B cell (primary cell): ENCODE results near the gene CLEC10A. TPM values are rescaled to one million over a fixed set of nuclear protein-coding genes. Genes with fewer than 3 reads are reported as not detected.

Experiments used
- ATAC-seq: fragments of 200-7000 bp; cut with Tn5 transposase; one replicate; pipeline ENCODE4 v1.10.0; 2021; ENCODE audit warnings: low read depth, mild to moderate bottlenecking, moderate number of reproducible peaks, moderate library complexity
- CTCF ChIA-PET: fragments of 350-600 bp; sonication (Branson Sonifier 250); formaldehyde crosslinking; loops from one replicate; lab custom pipeline; 2021; ENCODE audit warnings: antibody characterized with exemption, inconsistent platforms; lab: Charles Lee
- POLR2A ChIA-PET: fragments of 350-600 bp; sonication (Branson Sonifier 250); formaldehyde crosslinking; loops from one replicate; lab custom pipeline; 2021; ENCODE audit warnings: antibody characterized with exemption; lab: Charles Lee
- DNase-seq: peaks from one replicate; pipeline ENCODE4 v3.0.0; 2013
- H2AFZ ChIP-seq: 2 replicates; pipeline ENCODE4 v1.6.1; 2012; ENCODE audit warnings: mild to moderate bottlenecking, low read depth, low read length; ENCODE audit not compliant: insufficient read depth, poor library complexity, severe bottlenecking
- H3K27ac ChIP-seq, 2 donors: 1 replicate in 1 of 2; 2 replicates in 1 of 2; pipeline ENCODE4 v1.5.1; 2012 to 2013; ENCODE audit warnings: low read length in 2 of 2, mild to moderate bottlenecking in 2 of 2, moderate library complexity in 1 of 2
- H3K27me3 ChIP-seq, 4 experiments: fragments of 200-600 bp in 1 of 4; sonication (generic) in 1 of 4; replicated peaks in 1 of 4; 1 replicate in 2 of 4; 2 replicates in 2 of 4; pipeline versions ENCODE4 v1.6.1 to v1.7.0; 2013 to 2016; ENCODE audit warnings: low read length in 3 of 4, mild to moderate bottlenecking in 2 of 4, mixed read lengths in 1 of 4, moderate library complexity in 1 of 4; ENCODE audit not compliant: insufficient read depth in 4 of 4, control insufficient read depth in 3 of 4; ENCODE audit errors: control extremely low read depth in 1 of 4
- H3K36me3 ChIP-seq, 2 experiments: replicated peaks in 1 of 2; 1 replicate in 1 of 2; 2 replicates in 1 of 2; pipeline versions ENCODE4 v1.6.1 to v1.7.1; 2013; ENCODE audit warnings: low read length in 1 of 2; ENCODE audit not compliant: insufficient read depth in 2 of 2, control insufficient read depth in 1 of 2; ENCODE audit errors: control extremely low read depth in 1 of 2, extremely low read depth in 1 of 2
- H3K4me1 ChIP-seq, 2 donors: fragments of 200-600 bp in 1 of 2; sonication (generic) in 1 of 2; 1 replicate in 1 of 2; 2 replicates in 1 of 2; pipeline versions ENCODE4 v1.5.1 to v1.6.1; 2013 to 2017; ENCODE audit warnings: low read length in 2 of 2; ENCODE audit not compliant: control insufficient read depth in 2 of 2, insufficient read depth in 2 of 2
- H3K4me2 ChIP-seq: replicated peaks from 2 replicates; pipeline ENCODE3; 2012; ENCODE audit warnings: mild to moderate bottlenecking, low read depth, low read length; ENCODE audit not compliant: poor library complexity, severe bottlenecking
- H3K4me3 ChIP-seq, 5 experiments: fragments of 200-600 bp in 1 of 5; sonication (generic) in 1 of 5; 1 replicate in 3 of 5; 2 replicates in 2 of 5; pipeline versions ENCODE4 v1.5.1 to v1.7.0; 2011 to 2016; ENCODE audit warnings: low read length in 4 of 5, mild to moderate bottlenecking in 4 of 5, low read depth in 2 of 5, control low read depth in 1 of 5, moderate library complexity in 1 of 5; ENCODE audit not compliant: insufficient read depth in 1 of 5; ENCODE audit errors: control extremely low read depth in 1 of 5, extremely low read depth in 1 of 5
- H3K79me2 ChIP-seq: fragments of 200-600 bp; sonication (generic); one replicate; pipeline ENCODE4 v1.6.0; 2016; ENCODE audit warnings: low read length; ENCODE audit not compliant: control insufficient read depth, insufficient read depth
- H3K9ac ChIP-seq: fragments of 200-600 bp; sonication (generic); 2 replicates; pipeline ENCODE4 v1.6.1; 2017; ENCODE audit warnings: mild to moderate bottlenecking, low read length, moderate library complexity
- H3K9me3 ChIP-seq, 3 donors: one replicate each; pipeline versions ENCODE4 v1.6.1 to v1.7.1; 2013; ENCODE audit warnings: low read length in 2 of 3; ENCODE audit not compliant: control insufficient read depth in 2 of 3, insufficient read depth in 1 of 3; ENCODE audit errors: control extremely low read depth in 1 of 3
- H4K20me1 ChIP-seq: 2 replicates; pipeline ENCODE4 v1.6.0; 2012; ENCODE audit warnings: mild to moderate bottlenecking, low read length; ENCODE audit not compliant: insufficient read depth, control insufficient read depth, poor library complexity, severe bottlenecking
- H3K27ac Mint-ChIP-seq: one replicate; pipeline ENCODE4 v1.8.0; 2021; ENCODE audit warnings: mixed read lengths
- H3K27me3 Mint-ChIP-seq: one replicate; pipeline ENCODE4 v1.8.0; 2021; ENCODE audit warnings: mixed read lengths
- H3K4me1 Mint-ChIP-seq: one replicate; pipeline ENCODE4 v1.8.0; 2021; ENCODE audit warnings: mixed read lengths
- H3K4me3 Mint-ChIP-seq: one replicate; pipeline ENCODE4 v1.8.0; 2021; ENCODE audit warnings: mixed read lengths
- H3K9me3 Mint-ChIP-seq: one replicate; pipeline ENCODE4 v1.8.0; 2022; ENCODE audit warnings: mixed read lengths; ENCODE audit not compliant: insufficient read depth
- EZH2 ChIP-seq: IDR thresholded peaks from 2 replicates; pipeline ENCODE4 v1.6.1; 2012; ENCODE audit warnings: borderline replicate concordance, low read depth, mild to moderate bottlenecking, moderate library complexity, low read length; ENCODE audit not compliant: insufficient read depth, poor library complexity, severe bottlenecking
- WGBS: methylation state at CpG from one replicate; pipeline ENCODE4 v1.1.5; 2013; ENCODE audit warnings: missing lambda C conversion rate; ENCODE audit not compliant: insufficient coverage; 5-methylcytosine and 5-hydroxymethylcytosine counted together
- intact Hi-C: fragments of 100-400 bp; cut with micrococcal nuclease; formaldehyde crosslinking; loops from one replicate; pipeline ENCODE4 v1.10.0; 2022
- polyA plus RNA-seq: library from polyadenylated mRNA; depleted of rRNA; stranded (reverse); fragments of >200 nt; gene quantifications from 2 replicates; pipeline ENCODE4 v1.2.3, GENCODE V29; 2012
- total RNA-seq, 2 donors: library from RNA; stranded (reverse); fragments of 120-200 nt in 1 of 2; gene quantifications; 1 replicate in 1 of 2; 2 replicates in 1 of 2; pipeline versions ENCODE4 v1.2.3 to v1.2.4, GENCODE V29; 2013 to 2022
- TF ChIP-seq, protein P1 (sequence below): fragments of 200-600 bp; IDR thresholded peaks from one replicate; pipeline ENCODE4 v1.8.0; 2022; ENCODE audit warnings: antibody characterized with exemption, mild to moderate bottlenecking

The CLEC10A gene
- total and polyA plus RNA-seq, 2 donors (not counting 1 experiment from before 2014, with no cell fraction given) = 0.15 TPM; not detected in 1

- no peaks in the 10 kb centered on the region for H4K20me1 ChIP-seq
- H3K9ac ChIP-seq = no peak overlapping the region
- no peaks in the 10 kb centered on the region for H3K36me3 ChIP-seq
- no peaks in the 10 kb centered on the region for H3K79me2 ChIP-seq
- no peak overlapping the region for H3K4me3 ChIP-seq
- ATAC-seq = no peak
- H3K9me3 ChIP-seq = peaks cover 0 to 4% (median 0%) of the 10 kb centered on the region in 3 donors
- DNase-seq = no peak
- H3K9me3 Mint-ChIP-seq = no peaks in the 10 kb centered on the region
- no peak overlapping the region for H3K4me2 ChIP-seq
- CTCF ChIA-PET = interaction anchor here (2.1 kb wide), 1 partner anchor 38 kb away, joined by 6 read pairs; no protein-coding TSS in a partner anchor
- no peak overlapping the region for H2AFZ ChIP-seq
- H3K27me3 Mint-ChIP-seq = peaks cover 23% of the 10 kb centered on the region
- H3K4me1 ChIP-seq = peaks cover 33 to 34% of the 10 kb centered on the region in 2 donors
- peaks cover 0 to 6% (median 0%) of the 10 kb centered on the region in 4 experiments for H3K27me3 ChIP-seq
- no peak overlapping the region for H3K27ac ChIP-seq
- H3K27ac Mint-ChIP-seq = no peak overlapping the region
- peaks cover 32% of the 10 kb centered on the region for H3K4me1 Mint-ChIP-seq
- 70% methylated on average over 2 of the region's 13 CpGs for WGBS
- no peak for TF ChIP-seq EZH2
- TF ChIP-seq, protein P1, sequence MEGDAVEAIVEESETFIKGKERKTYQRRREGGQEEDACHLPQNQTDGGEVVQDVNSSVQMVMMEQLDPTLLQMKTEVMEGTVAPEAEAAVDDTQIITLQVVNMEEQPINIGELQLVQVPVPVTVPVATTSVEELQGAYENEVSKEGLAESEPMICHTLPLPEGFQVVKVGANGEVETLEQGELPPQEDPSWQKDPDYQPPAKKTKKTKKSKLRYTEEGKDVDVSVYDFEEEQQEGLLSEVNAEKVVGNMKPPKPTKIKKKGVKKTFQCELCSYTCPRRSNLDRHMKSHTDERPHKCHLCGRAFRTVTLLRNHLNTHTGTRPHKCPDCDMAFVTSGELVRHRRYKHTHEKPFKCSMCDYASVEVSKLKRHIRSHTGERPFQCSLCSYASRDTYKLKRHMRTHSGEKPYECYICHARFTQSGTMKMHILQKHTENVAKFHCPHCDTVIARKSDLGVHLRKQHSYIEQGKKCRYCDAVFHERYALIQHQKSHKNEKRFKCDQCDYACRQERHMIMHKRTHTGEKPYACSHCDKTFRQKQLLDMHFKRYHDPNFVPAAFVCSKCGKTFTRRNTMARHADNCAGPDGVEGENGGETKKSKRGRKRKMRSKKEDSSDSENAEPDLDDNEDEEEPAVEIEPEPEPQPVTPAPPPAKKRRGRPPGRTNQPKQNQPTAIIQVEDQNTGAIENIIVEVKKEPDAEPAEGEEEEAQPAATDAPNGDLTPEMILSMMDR = no peak
- H3K4me3 Mint-ChIP-seq = no peak overlapping the region
- POLR2A ChIA-PET = no interaction called here
- intact Hi-C loops = loop anchor here (5.0 kb wide), 1 partner anchor 33 kb away; no protein-coding TSS in a partner anchor
Observed at GRCh38 chr17:7098802-7099459, 18.9 kb upstream of the CLEC10A start.

DNA sequence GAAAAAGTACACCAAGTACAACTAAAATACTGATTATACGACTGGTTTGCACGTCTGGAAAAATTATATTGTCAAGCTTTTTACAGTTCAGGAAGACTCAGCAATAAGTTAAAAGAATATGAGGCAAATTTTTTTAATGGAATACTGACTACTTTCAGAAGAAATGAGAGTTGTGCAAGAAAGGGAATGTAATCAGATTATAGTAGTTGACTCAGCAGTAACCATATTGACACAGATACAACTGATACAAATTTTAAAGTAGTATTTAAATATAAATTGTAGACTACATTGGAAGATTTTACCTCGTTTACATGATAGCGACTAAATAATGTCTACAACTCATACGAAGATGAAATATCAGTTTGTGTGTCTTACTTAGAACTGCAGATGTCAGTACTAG, 17.9 kb upstream of the CLEC10A start:
- Histone ChIP-seq H3K27me3 (peaks cover 0 to 6% (median 0%) of the 10 kb centered on the region in 4 experiments), H3K4me3 (no peak overlapping the region), H3K9ac (no peak overlapping the region), H4K20me1 (no peaks in the 10 kb centered on the region), H3K79me2 (no peaks in the 10 kb centered on the region), H3K4me1 (peaks cover 35 to 41% of the 10 kb centered on the region in 2 donors), H3K36me3 (no peaks in the 10 kb centered on the region), H3K9me3 (peaks cover 0 to 4% (median 0%) of the 10 kb centered on the region in 3 donors), H2AFZ (no peak overlapping the region), H3K4me2 (no peak overlapping the region), H3K27ac (no peak overlapping the region)
- Mint-ChIP-seq H3K27ac (no peak overlapping the region), H3K27me3 (peaks cover 22% of the 10 kb centered on the region), H3K4me1 (peaks cover 38% of the 10 kb centered on the region), H3K9me3 (no peaks in the 10 kb centered on the region), H3K4me3 (no peak overlapping the region)
- ATAC-seq (no peak), DNase-seq (no peak)
- ChIA-PET POLR2A (interaction anchor here (3.2 kb wide), 1 partner anchor 35 kb away, joined by 16 read pairs; no protein-coding TSS in a partner anchor), CTCF (interaction anchor here (0.8 to 2.1 kb wide), 2 partner anchors 39 to 53 kb away, joined by 6 read pairs; no protein-coding TSS in a partner anchor)
- TF ChIP-seq EZH2 = no peak
- TF ChIP-seq, protein P1 = no peak
- 80% methylated on average over 1 of the region's 5 CpGs for WGBS
- intact Hi-C loops = loop anchor here (5.0 kb wide), 1 partner anchor 34 kb away; no protein-coding TSS in a partner anchor
